Measurements from ENCODE around the gene NPAS3. TPM values are rescaled to one million over a fixed set of nuclear protein-coding genes. Genes with fewer than 3 reads are reported as not detected.

NPAS3 gene
- total RNA-seq, 1 experiment from 2014 or later = not detected

DNA sequence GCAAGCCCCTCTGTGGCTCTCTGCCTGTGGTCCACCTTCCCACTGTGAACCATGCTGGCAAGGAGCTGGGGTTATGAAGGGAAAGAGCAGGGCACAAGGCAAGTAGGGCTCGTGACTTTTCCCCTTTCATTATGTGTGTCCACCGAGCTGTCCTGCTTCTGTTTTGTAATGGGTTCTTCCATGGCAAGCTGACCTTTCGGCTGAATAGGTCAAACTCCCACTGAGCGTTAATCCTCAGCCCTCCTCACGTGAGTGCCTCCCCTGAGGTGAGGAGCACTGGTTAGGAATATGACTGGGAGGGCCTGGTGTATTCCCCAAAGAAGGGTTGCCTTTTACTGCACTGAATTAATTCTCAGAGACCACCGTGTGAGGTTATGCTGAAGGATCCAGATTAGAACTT is 424.3 kb downstream of the NPAS3 start:
- DNase-seq = no peak
- H3F3A ChIP-seq (ENCODE audit: insufficient read depth, low read depth) = no peaks in the 10 kb centered on the region
- ChIA-PET CTCF (no interaction called here), POLR2A (ENCODE audit: unreplicated experiment) (no interaction called here)
- H3K4me2 ChIP-seq = no peak overlapping the region
- no peaks in the 10 kb centered on the region for H4K20me1 ChIP-seq (ENCODE audit: insufficient read depth)
- intact Hi-C loops (cut with micrococcal nuclease; ENCODE audit: unreplicated experiment) = no loop called here
- no peaks in the 10 kb centered on the region for H3K9me3 ChIP-seq (ENCODE audit: insufficient read depth, low read depth)
- H3K9me2 ChIP-seq (ENCODE audit: insufficient read depth) = no peaks in the 10 kb centered on the region
- H3K36me3 ChIP-seq (ENCODE audit: low read depth) = no peaks in the 10 kb centered on the region
- no peak overlapping the region for H2AFZ ChIP-seq
- H3K79me2 ChIP-seq (ENCODE audit: low read depth) = no peaks in the 10 kb centered on the region
- TF ChIP-seq, protein P1, sequence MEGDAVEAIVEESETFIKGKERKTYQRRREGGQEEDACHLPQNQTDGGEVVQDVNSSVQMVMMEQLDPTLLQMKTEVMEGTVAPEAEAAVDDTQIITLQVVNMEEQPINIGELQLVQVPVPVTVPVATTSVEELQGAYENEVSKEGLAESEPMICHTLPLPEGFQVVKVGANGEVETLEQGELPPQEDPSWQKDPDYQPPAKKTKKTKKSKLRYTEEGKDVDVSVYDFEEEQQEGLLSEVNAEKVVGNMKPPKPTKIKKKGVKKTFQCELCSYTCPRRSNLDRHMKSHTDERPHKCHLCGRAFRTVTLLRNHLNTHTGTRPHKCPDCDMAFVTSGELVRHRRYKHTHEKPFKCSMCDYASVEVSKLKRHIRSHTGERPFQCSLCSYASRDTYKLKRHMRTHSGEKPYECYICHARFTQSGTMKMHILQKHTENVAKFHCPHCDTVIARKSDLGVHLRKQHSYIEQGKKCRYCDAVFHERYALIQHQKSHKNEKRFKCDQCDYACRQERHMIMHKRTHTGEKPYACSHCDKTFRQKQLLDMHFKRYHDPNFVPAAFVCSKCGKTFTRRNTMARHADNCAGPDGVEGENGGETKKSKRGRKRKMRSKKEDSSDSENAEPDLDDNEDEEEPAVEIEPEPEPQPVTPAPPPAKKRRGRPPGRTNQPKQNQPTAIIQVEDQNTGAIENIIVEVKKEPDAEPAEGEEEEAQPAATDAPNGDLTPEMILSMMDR (conservative IDR thresholded peaks at IDR 0.05) = no peak
- no peak for TF ChIP-seq EZH2 (IDR thresholded peaks at IDR 0.05; ENCODE audit: low read depth)
- no peak overlapping the region for H3K27ac ChIP-seq
- H3K4me1 ChIP-seq (replicated peaks; ENCODE audit: insufficient read depth) = no peaks in the 10 kb centered on the region
- H3K4me3 ChIP-seq = no peak overlapping the region
- no peaks in the 10 kb centered on the region for H3K27me3 ChIP-seq (ENCODE audit: insufficient read depth, low read depth)
- BruUV-seq (replicated peaks) = no TSS peak

DNA sequence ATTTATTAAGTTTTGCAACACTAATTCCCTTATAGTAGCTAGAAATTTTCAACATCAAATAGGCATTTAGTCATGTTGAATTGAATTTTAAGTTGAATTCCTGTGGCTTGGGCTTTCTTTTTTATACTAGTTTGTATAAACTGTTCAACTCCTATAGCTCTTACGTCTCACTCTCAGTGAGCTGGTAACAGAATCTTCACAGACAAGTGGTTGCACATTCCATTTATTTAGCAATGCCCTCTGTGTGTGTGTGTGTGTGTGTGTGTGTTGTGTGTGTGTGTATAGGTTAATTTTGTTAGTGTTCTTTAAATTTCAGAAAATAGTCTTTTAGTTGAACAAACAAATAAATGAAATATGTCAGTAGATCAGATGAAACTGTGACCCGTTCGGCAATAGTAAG is 425.0 kb downstream of the NPAS3 start:
- no peaks in the 10 kb centered on the region for H3K79me2 ChIP-seq (ENCODE audit: low read depth)
- no peak for TF ChIP-seq EZH2 (IDR thresholded peaks at IDR 0.05; ENCODE audit: low read depth)
- TF ChIP-seq, protein P1 (conservative IDR thresholded peaks at IDR 0.05) = no peak
- intact Hi-C loops (cut with micrococcal nuclease; ENCODE audit: unreplicated experiment) = no loop called here
- H3K36me3 ChIP-seq (ENCODE audit: low read depth) = no peaks in the 10 kb centered on the region
- H3K4me1 ChIP-seq (replicated peaks; ENCODE audit: insufficient read depth) = no peaks in the 10 kb centered on the region
- no peak overlapping the region for H3K4me3 ChIP-seq
- no peak overlapping the region for H2AFZ ChIP-seq
- H3K4me2 ChIP-seq = no peak overlapping the region
- no TSS peak for BruUV-seq (replicated peaks)
- H3K9me3 ChIP-seq (ENCODE audit: insufficient read depth, low read depth) = no peaks in the 10 kb centered on the region
- no peaks in the 10 kb centered on the region for H3K9me2 ChIP-seq (ENCODE audit: insufficient read depth)
- H3K27ac ChIP-seq = no peak overlapping the region
- no peaks in the 10 kb centered on the region for H3F3A ChIP-seq (ENCODE audit: insufficient read depth, low read depth)
- ChIA-PET CTCF (no interaction called here), POLR2A (ENCODE audit: unreplicated experiment) (no interaction called here)
- H4K20me1 ChIP-seq (ENCODE audit: insufficient read depth) = no peaks in the 10 kb centered on the region
- no peaks in the 10 kb centered on the region for H3K27me3 ChIP-seq (ENCODE audit: insufficient read depth, low read depth)
- no peak for DNase-seq

DNA sequence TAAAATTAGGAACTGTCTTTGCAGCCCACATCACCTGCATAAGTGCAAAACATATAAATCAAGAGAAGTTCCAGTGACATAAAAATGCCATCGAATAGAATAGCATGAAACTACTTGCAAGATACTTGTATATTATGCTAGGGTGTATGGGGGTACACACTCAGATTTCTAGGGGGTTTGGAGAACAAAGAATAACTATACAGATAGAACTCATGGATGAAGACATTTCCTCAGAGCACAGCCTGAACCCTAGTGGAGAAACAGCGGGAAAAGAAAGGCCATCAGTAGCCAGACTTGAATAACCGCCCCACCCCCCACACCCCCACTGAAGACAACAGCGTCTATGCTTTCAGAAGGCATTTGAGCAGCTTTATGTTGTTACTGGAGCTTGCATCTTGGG is 425.8 kb downstream of the NPAS3 start:
- CTCF ChIA-PET = no interaction called here
- no peaks in the 10 kb centered on the region for H3K4me1 ChIP-seq (replicated peaks; ENCODE audit: insufficient read depth)
- intact Hi-C loops (cut with micrococcal nuclease; ENCODE audit: unreplicated experiment) = no loop called here

More for the DNA sequence above, 425.8 kb downstream of the NPAS3 start:
- Histone ChIP-seq H3K27me3 (ENCODE audit: insufficient read depth, low read depth) (no peaks in the 10 kb centered on the region), H2AFZ (no peak overlapping the region), H3K4me3 (no peak overlapping the region), H3K79me2 (ENCODE audit: low read depth) (no peaks in the 10 kb centered on the region), H3K9me2 (ENCODE audit: insufficient read depth) (no peaks in the 10 kb centered on the region), H3F3A (ENCODE audit: insufficient read depth, low read depth) (no peaks in the 10 kb centered on the region), H4K20me1 (ENCODE audit: insufficient read depth) (no peaks in the 10 kb centered on the region), H3K9me3 (ENCODE audit: insufficient read depth, low read depth) (no peaks in the 10 kb centered on the region), H3K27ac (no peak overlapping the region), H3K36me3 (ENCODE audit: low read depth) (no peaks in the 10 kb centered on the region), H3K4me2 (no peak overlapping the region)
- no peak for TF ChIP-seq EZH2 (IDR thresholded peaks at IDR 0.05; ENCODE audit: low read depth)
- TF ChIP-seq, protein P1 (conservative IDR thresholded peaks at IDR 0.05) = no peak
- DNase-seq = no peak
- BruUV-seq (replicated peaks) = no TSS peak
- POLR2A ChIA-PET (ENCODE audit: unreplicated experiment) = no interaction called here
